NCI-H524 treated with DMSO at 0.1 percent for 48 hours (cell line): ENCODE results near the gene ST7.
A peak's percentile ranks its signal among the peaks of the same experiment; 100 is the strongest.

Experiments used
- DNase-seq: peaks from one replicate; lab custom pipeline; 2025; lab: John Stamatoyannopoulos, UW

Gene ST7

DNA sequence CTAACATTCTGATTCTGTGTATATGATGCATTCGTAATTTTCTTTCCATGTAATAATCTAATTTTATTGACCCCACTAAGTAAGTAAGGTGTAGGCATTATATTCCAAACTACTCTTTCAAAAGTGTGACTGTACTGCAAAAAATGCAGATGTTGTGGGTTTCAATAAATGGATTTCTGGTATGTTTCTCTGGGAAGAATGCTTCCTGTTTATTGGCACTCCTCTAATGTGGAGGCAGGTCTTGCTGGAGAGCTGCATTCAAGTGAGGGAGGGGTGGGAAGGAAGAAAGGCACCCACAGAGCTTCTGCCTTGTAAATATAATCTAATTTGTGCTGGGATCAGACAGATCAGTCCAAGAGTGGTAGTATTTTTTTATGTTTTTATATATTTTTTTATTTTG is 23.9 kb downstream of the ST7 start:
- DNase-seq: no peak

- DNase-seq: no peak
Observed at GRCh38 chr7:116978006-116978405, 24.7 kb downstream of the ST7 start.

DNA sequence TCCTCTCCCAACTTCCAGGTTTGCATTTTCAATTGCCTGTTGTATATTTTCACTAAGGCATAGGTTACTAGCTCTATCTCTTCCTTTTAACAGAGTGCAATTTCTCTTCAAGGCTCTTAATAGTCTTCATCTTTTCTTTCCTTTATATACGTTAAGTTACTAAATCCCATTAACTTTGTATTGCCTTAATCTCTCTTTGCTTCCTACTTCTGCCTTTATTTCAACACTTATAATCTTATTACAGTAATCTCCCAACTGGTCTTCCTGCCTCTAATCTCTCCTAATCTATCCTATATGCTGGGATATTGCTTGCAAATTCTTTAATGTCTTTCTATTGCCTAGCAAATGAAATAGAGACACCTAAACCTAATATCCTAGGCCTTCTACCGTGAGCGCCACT is 26.1 kb downstream of the ST7 start:
- peak; percentile 64 for DNase-seq

DNA sequence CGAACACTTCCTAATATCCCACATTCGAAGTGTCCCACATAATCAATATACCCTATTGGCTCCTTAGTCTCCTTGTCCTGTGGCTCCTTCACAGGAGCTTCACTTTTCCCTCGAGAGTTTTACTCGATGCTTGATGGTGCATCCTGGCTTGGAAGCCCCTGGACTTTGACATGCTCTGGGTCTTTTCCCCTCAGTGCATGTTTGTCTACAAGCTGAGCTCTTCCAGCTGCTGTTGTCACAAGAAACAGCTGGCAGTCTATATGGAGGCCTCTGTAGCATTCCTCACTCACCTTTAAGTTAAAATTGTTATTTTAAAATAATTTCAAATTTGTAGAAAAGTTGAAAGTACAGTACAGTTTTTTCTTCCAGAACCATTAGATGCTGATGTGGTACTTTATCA is 27.1 kb downstream of the ST7 start:
- DNase-seq: no peak

GRCh38 chr7:116981939-116982338 is 28.6 kb downstream of the ST7 start:
- no peak for DNase-seq

- DNase-seq: no peak
Observed at GRCh38 chr7:116984511-116984910, 31.2 kb downstream of the ST7 start.

GRCh38 chr7:116984917-116985316 is 31.6 kb downstream of the ST7 start:
- peak; percentile 0 for DNase-seq

DNA sequence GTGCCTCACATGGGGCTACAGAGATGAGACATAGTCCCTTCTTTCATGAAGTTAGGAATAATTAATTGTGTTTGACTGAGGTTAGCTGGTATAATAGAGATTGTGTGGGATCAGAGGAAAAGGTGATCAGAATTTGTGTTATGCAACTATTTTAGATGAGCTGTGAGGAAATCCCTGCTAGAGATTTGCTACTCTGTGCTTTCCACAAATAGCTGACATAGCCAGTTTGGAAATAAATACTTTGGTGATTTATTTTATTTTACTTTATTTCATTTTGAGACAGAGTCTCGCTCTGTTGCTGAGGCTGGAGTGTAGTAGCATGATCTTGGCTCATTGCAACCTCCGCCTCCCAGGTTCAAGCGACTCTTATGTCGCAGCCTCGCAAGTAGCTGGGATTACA is 32.3 kb downstream of the ST7 start:
- no peak for DNase-seq

- DNase-seq: no peak
Observed at GRCh38 chr7:116986611-116987565, 33.6 kb downstream of the ST7 start.

DNA sequence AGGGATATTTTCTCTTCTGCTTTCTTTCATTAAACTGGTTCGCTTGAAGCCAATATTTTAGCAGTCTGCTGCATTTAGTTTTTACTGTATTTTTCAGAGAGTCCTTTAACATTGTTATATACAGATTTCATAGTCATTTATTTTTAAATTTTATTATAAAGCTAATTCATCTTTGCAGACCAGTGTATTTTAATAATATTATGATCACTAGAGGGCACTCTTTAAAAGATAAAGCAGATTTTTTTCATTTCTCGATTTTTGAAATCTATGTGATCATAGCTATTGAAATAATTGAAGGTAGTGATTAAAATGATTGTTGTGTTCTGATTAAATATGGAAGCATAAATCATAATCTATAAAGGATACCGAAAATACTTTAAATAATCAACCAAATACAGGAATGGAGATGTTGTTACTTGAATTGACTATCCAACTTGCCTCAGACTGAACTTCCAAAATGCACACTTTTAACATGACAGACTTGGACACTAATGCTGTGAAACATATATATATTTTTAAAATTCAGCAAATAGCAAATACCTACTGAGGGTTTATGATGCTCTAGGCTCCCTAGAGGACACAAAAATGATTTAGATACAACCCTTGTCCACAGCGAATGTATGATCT is 35.2 kb downstream of the ST7 start:
- DNase-seq: no peak

DNA sequence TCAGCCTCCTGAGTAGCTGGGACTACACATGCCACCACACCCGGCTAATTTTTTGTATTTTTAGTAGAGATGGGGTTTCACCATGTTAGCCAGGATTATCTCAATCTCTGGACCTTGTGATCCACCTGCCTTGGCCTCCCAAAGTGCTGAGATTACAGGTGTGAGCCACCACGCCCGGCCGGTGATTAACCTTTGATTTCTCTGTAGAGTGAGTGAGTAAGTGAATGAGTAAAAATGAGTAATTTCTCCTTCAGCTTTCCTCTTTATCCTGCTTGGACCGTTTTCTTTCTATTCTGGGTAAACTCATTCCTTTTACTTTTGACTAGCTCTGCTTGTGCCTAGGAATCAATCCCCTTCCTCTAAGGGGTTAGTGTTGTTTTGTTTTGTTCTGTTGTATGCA is 36.8 kb downstream of the ST7 start:
- DNase-seq: no peak

DNA sequence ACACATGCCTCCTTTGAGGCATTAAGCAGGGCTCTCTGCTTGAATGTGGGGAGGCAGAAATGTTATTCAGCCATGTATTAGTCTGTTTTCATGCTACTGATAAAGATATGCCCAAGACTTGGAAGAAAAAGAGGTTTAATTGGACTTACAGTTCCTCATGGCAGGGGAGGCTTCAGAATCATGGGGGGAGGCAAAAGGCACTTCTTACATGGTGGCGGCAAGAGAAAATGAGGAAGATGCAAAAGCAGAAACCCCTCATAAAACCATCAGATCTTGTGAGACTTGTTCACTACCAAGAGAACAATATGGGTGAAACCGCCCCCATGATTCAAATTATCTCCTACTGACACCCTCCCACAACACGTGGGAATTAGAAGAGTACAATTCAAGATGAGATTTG is 37.9 kb downstream of the ST7 start:
- DNase-seq: no peak

- no peak for DNase-seq
Observed at GRCh38 chr7:116994611-116995010, 41.3 kb downstream of the ST7 start.

DNA sequence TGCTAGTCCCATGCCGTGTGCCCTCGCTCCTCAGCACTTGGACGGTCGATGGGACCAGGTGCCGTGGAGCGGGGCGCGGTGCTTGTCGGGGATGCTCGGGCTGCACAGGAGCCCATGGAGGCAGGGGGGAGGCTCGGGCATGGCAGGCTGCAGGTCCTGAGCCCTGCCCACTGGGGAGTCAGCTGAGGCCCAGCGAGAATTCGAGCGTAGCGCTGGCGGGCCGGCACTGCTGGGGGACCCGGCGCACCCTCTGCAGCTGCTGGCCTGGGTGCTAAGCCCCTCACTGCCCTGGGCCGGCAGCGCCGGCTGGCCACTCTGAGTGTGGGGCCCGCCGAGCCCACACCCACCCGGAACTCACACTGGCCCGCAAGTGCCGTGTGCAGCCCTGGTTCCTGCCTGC is 44.7 kb downstream of the ST7 start:
- no peak for DNase-seq

DNA sequence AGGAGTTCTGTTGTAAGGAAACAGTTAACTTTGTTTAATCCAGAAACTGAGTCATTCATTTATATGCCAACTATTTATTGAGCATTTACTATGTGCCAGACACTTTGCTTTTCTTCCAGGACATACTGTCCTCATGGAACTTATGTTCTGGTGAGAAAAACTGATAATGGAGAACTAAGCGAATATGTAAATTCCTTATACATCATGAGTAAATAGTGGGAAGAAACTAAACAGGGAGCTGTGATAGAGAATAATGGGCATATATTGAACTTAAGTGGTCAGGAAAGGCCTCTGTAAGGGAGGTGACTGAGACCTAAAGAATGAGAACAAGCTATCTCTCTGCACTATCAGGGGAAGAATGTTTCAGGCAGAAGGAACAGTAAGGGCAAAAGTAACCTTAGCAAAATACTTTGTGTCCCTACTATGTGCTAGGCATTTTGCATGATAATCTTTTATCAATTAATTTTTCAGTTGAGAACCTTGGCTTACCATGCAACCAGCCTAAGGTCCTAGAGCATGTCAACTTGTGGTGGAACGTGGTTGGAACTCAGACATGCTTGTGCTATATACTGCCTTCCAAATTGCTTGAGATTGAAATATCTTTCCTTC is 45.4 kb downstream of the ST7 start:
- DNase-seq: no peak

- DNase-seq: no peak
Observed at GRCh38 chr7:116999311-116999710, 46.0 kb downstream of the ST7 start.

GRCh38 chr7:117001283-117001682 is 48.0 kb downstream of the ST7 start:
- DNase-seq: no peak

DNA sequence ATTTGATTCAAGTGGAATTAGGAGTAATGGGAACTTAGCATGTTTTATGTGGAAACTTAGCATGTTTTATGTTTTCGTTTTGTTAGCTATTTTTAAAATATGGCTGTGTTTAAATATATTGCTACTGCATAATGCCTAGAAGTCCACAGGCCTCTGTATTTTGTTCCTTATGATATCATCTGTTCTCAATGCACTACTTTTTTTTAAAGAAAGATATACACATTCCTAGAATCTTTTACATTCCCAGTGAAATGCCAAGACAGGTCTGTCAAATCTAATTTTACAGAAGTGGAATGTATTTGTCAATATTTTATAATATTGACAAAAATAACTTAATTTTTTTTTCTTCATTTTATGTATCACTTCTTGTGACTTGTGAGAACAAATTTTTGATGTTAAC is 51.6 kb downstream of the ST7 start:
- DNase-seq: no peak

GRCh38 chr7:117005449-117005848 is 52.1 kb downstream of the ST7 start:
- DNase-seq: no peak

- DNase-seq: no peak
Observed at GRCh38 chr7:117006907-117007684, 53.8 kb downstream of the ST7 start.

- no peak for DNase-seq
Observed at GRCh38 chr7:117008118-117008885, 55.0 kb downstream of the ST7 start.
